HepG2 (cell line): Measurements from ENCODE around the gene EXPH5. TPM values are rescaled to one million over a fixed set of nuclear protein-coding genes. Genes with fewer than 3 reads are reported as not detected.

ENCODE experiments used
- ATAC-seq: fragments of 200-7000 bp; cut with Tn5 transposase; 3 replicates; pipeline ENCODE4 v1.9.1; 2020; ENCODE audit warnings: mild to moderate bottlenecking, moderate library complexity
- BruUV-seq: library from RNA; stranded (reverse); fragments of 400-500 nt; replicated peaks from 2 replicates; lab custom pipeline; 2021; lab: Mats Ljungman, UMichigan
- CTCF ChIA-PET: fragments of 300-600 bp; formaldehyde crosslinking; extraction: SDS; loops from one replicate; lab custom pipeline; 2021; ENCODE audit warnings: low total read pairs, inconsistent platforms, low intra/inter-chr PET ratio; lab: Yijun Ruan, JAX
- POLR2A ChIA-PET: fragments of 350-600 bp; sonication (Branson Sonifier 250); formaldehyde crosslinking; loops from one replicate; lab custom pipeline; 2020; ENCODE audit warnings: antibody characterized with exemption, inconsistent platforms; lab: Yijun Ruan, JAX
- DNase-seq: peaks from one replicate; pipeline ENCODE4 v3.0.0-alpha.2; 2015; ENCODE audit warnings: low spot score
- FAIRE-seq: peaks from 3 replicates; lab custom pipeline; 2011; peaks lifted over from hg19 to GRCh38; lab: Jason Lieb, UNC
- H2AFZ ChIP-seq: one replicate; pipeline ENCODE4 v1.6.1; 2011; ENCODE audit warnings: low read length, inconsistent platforms
- H3K27ac ChIP-seq: fragments of 300-600 bp; 3 replicates; pipeline ENCODE4 v1.8.0; 2011; ENCODE audit warnings: mixed run types, mild to moderate bottlenecking, mixed read lengths, low read length, inconsistent platforms; ENCODE audit not compliant: insufficient read depth; ENCODE audit errors: extremely low read length
- H3K27me3 ChIP-seq, 2 experiments: fragments of 200-600 bp in 1 of 2; 2 replicates in 1 of 2; 3 replicates in 1 of 2; pipeline versions ENCODE4 v1.6.0 to v1.8.0; 2011; ENCODE audit warnings: low read length in 2 of 2, mild to moderate bottlenecking in 2 of 2, moderate library complexity in 2 of 2, inconsistent platforms in 1 of 2; ENCODE audit not compliant: insufficient read depth in 2 of 2, control insufficient read depth in 1 of 2
- H3K36me3 ChIP-seq, 2 experiments: fragments of 200-600 bp in 1 of 2; replicated peaks in 1 of 2; 2 replicates in 1 of 2; 3 replicates in 1 of 2; pipeline versions ENCODE4 v1.5.1 to v1.8.0; 2011; ENCODE audit warnings: low read length in 2 of 2, inconsistent platforms in 1 of 2; ENCODE audit not compliant: insufficient read depth in 2 of 2, control insufficient read depth in 1 of 2
- H3K4me1 ChIP-seq: 2 replicates; pipeline ENCODE4 v1.5.1; 2012; ENCODE audit warnings: low read length, inconsistent platforms; ENCODE audit not compliant: insufficient read depth
- H3K4me2 ChIP-seq: 2 replicates; pipeline ENCODE4 v1.6.0; 2011; ENCODE audit warnings: low read depth, low read length, inconsistent platforms
- H3K4me3 ChIP-seq, 3 experiments: fragments of 200-600 bp in 1 of 3; sonication (generic), shearing (Covaris generic) in 1 of 3; replicated peaks in 1 of 3; 2 replicates each; pipeline ENCODE4 v1.5.1; 2011 to 2016; ENCODE audit warnings: low read length in 3 of 3, inconsistent platforms in 2 of 3, low read depth in 2 of 3, mild to moderate bottlenecking in 2 of 3, control low read depth in 1 of 3, mixed read lengths in 1 of 3; ENCODE audit not compliant: insufficient read depth in 1 of 3
- H3K79me2 ChIP-seq: one replicate; pipeline ENCODE4 v1.6.1; 2011; ENCODE audit warnings: low read length, inconsistent platforms; ENCODE audit not compliant: insufficient read depth
- H3K9ac ChIP-seq: 2 replicates; pipeline ENCODE4 v1.6.0; 2011; ENCODE audit warnings: mild to moderate bottlenecking, low read depth, low read length, inconsistent platforms; ENCODE audit not compliant: insufficient read depth
- H3K9me3 ChIP-seq: 2 replicates; pipeline ENCODE4 v1.5.1; 2012; ENCODE audit warnings: mild to moderate bottlenecking, low read length
- H4K20me1 ChIP-seq: 2 replicates; pipeline ENCODE4 v1.6.0; 2011; ENCODE audit warnings: inconsistent platforms, mild to moderate bottlenecking, low read length, moderate library complexity; ENCODE audit not compliant: insufficient read depth
- ELK4 ChIP-seq: sonication (generic); formaldehyde crosslinking; IDR thresholded peaks from 2 replicates; pipeline ENCODE4 v1.9.0; 2021; ENCODE audit warnings: missing genetic modification reagents, borderline replicate concordance
- HNRNPLL ChIP-seq: fragments of 200-400 bp; formaldehyde crosslinking; IDR thresholded peaks from 2 replicates; pipeline ENCODE4 v1.6.1; 2017; ENCODE audit warnings: mild to moderate bottlenecking, low read depth, low read length; ENCODE audit not compliant: poor library complexity, severe bottlenecking
- MAX ChIP-seq: IDR thresholded peaks from 2 replicates; pipeline ENCODE4 v1.6.1; 2012; ENCODE audit warnings: inconsistent platforms
- MBD4 ChIP-seq: IDR thresholded peaks from 2 replicates; pipeline ENCODE4 v1.6.1; 2012; ENCODE audit warnings: low read length, inconsistent platforms, borderline replicate concordance
- NONO ChIP-seq, 2 experiments: fragments of 450-650 bp in 1 of 2; sonication (generic) in 1 of 2; formaldehyde crosslinking in 1 of 2; IDR thresholded peaks in 1 of 2; conservative IDR thresholded peaks in 1 of 2; 2 replicates each; pipeline versions ENCODE4 v1.6.1 to v1.8.0; 2017 to 2022; ENCODE audit warnings: mild to moderate bottlenecking in 1 of 2, missing genetic modification reagents in 1 of 2, moderate library complexity in 1 of 2
- PRMT3 ChIP-seq: sonication (generic); formaldehyde crosslinking; IDR thresholded peaks from 2 replicates; pipeline ENCODE4 v1.8.1; 2022; ENCODE audit warnings: low read depth, mild to moderate bottlenecking, moderate library complexity, missing genetic modification reagents, borderline replicate concordance
- SMAD3 ChIP-seq: sonication (generic); formaldehyde crosslinking; IDR thresholded peaks from 2 replicates; pipeline ENCODE4 v1.4.0; 2020; ENCODE audit warnings: missing genetic modification reagents
- TMF1 ChIP-seq: sonication (generic); formaldehyde crosslinking; IDR thresholded peaks from 2 replicates; pipeline ENCODE4 v1.8.1; 2022; ENCODE audit warnings: low read depth, missing genetic modification reagents
- ZBTB21 ChIP-seq: sonication (generic); formaldehyde crosslinking; IDR thresholded peaks from 2 replicates; pipeline ENCODE4 v1.4.0; 2020; ENCODE audit warnings: missing genetic modification reagents
- ZMAT3 ChIP-seq: sonication (generic); formaldehyde crosslinking; conservative IDR thresholded peaks from 2 replicates; pipeline ENCODE4 v1.7.0; 2021; ENCODE audit warnings: missing genetic modification reagents
- ZNF180 ChIP-seq: sonication (generic); formaldehyde crosslinking; IDR thresholded peaks from 2 replicates; pipeline ENCODE4 v1.4.0; 2020; ENCODE audit warnings: low read depth, missing genetic modification reagents, borderline replicate concordance
- ZNF260 ChIP-seq: sonication (generic); formaldehyde crosslinking; IDR thresholded peaks from 2 replicates; pipeline ENCODE4 v1.4.0; 2020; ENCODE audit warnings: missing genetic modification reagents, low read depth, mild to moderate bottlenecking, borderline replicate concordance
- ZNF75D ChIP-seq: sonication (generic); formaldehyde crosslinking; IDR thresholded peaks from 2 replicates; pipeline ENCODE4 v1.8.1; 2023; ENCODE audit warnings: missing genetic modification reagents, mild to moderate bottlenecking, borderline replicate concordance
- WGBS: methylation state at CpG from one replicate; pipeline ENCODE4 v1.1.6; 2017; ENCODE audit warnings: low lambda C conversion rate; 5-methylcytosine and 5-hydroxymethylcytosine counted together
- in situ Hi-C: cut with HindIII; loops from 2 replicates; pipeline ENCODE4 v1.10.0; 2017; ENCODE audit warnings: low pct_unique_long_range_greater_than_20kb; ENCODE audit not compliant: extremely low pct_ligation_motif_present
- intact Hi-C: fragments of 100-400 bp; cut with micrococcal nuclease; formaldehyde crosslinking; loops from one replicate; pipeline ENCODE4 v1.10.0; 2022; ENCODE audit not compliant: unreplicated experiment
- polyA plus RNA-seq, 8 experiments: library from polyadenylated mRNA; depleted of rRNA in 3 of 8; stranded (reverse) in 7 of 8; unstranded in 1 of 8; fragments of >200 nt; fragmentation: Illumina TruSeq in 4 of 8; extraction: Trizol in 4 of 8; gene quantifications; 2 replicates each; pipeline versions ENCODE4 v1.2.1 to v1.2.3, GENCODE V29; 2011 to 2016; ENCODE audit warnings: low read depth in 4 of 8, missing spikeins in 1 of 8, mixed read lengths in 1 of 8; ENCODE audit not compliant: insufficient read depth in 1 of 8
- total RNA-seq, 5 experiments: library from RNA; depleted of rRNA; stranded (reverse); fragments of >200 nt; fragmentation: Illumina TruSeq; extraction: Trizol; gene quantifications; 2 replicates each; pipeline ENCODE4 v1.2.3, GENCODE V29; 2016; ENCODE audit warnings: low read depth in 1 of 5

Gene EXPH5
- total and polyA plus RNA-seq, 2 of the 13 experiments (the other 11 are each of a cell fraction or from before 2014, with no cell fraction given) = under 0.01 to 0.02 TPM

- 33% methylated on average over 1 of the region's 2 CpGs for WGBS
- Histone ChIP-seq H3K9me3 (no peaks in the 10 kb centered on the region), H3K9ac (no peak overlapping the region), H3K27ac (no peak overlapping the region), H2AFZ (no peak overlapping the region), H3K4me2 (no peak overlapping the region), H3K4me1 (no peaks in the 10 kb centered on the region), H3K36me3 (no peaks in the 10 kb centered on the region), H3K27me3 (no peaks in the 10 kb centered on the region), H3K4me3 (no peak overlapping the region), H4K20me1 (no peaks in the 10 kb centered on the region), H3K79me2 (no peaks in the 10 kb centered on the region)
- no peak for TF ChIP-seq ELK4 (CRISPR knock-in tag)
- TF ChIP-seq MBD4 = no peak
- TF ChIP-seq NONO (IDR thresholded peaks at IDR 0.05) = no peak
- no peak for TF ChIP-seq NONO (CRISPR knock-in tag; conservative IDR thresholded peaks at IDR 0.05)
- no peak for TF ChIP-seq ZNF75D (CRISPR knock-in tag)
- TF ChIP-seq ZNF180 (CRISPR knock-in tag) = no peak
- TF ChIP-seq ZNF260 (CRISPR knock-in tag) = no peak
- no peak for TF ChIP-seq PRMT3 (CRISPR knock-in tag)
- no peak for TF ChIP-seq MAX
- TF ChIP-seq ZBTB21 (CRISPR knock-in tag) = no peak
- no peak for TF ChIP-seq SMAD3
- TF ChIP-seq ZMAT3 = no peak
- no peak for TF ChIP-seq HNRNPLL
- TF ChIP-seq TMF1 (CRISPR knock-in tag) = no peak
- no peak for ATAC-seq
- POLR2A ChIA-PET = no interaction called here
- no peak for DNase-seq
- in situ Hi-C loops (no loop called here), intact Hi-C loops (no loop called here)
- FAIRE-seq = no peak
- BruUV-seq = no TSS peak
- CTCF ChIA-PET = no interaction called here
These were observed 35.2 kb upstream of the EXPH5 start for GRCh38 chr11:108628812-108629211.
